ENCODE measurements around the gene TTC9. TPM values are rescaled to one million over a fixed set of nuclear protein-coding genes. Genes with fewer than 3 reads are reported as not detected.

Gene TTC9
- total and polyA plus RNA-seq, 2 experiments from 2014 or later, result 10.3 to 34.2 TPM

DNA sequence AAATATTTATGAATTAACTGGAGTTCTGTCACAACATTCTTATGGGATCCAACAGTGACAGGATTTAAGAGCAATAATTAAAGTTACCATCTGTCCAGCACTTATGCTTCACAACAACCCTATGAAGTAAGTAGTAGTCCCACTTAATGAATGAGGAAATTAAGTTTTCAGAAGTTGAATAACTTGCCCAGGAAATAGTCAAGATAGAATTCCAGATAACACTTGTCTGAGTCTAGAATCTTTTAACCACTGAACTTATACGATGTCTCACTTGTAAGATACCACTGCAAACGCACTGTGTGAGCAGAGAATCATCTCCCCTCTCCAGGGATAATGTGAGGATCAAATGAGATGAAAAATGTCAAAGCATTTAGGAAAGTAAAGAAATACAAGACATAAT is 3.3 kb upstream of the TTC9 start:
- ATAC-seq (no peak), DNase-seq (ENCODE audit: low spot score) (no peak)
- H4K20me1 ChIP-seq (replicated peaks; ENCODE audit: insufficient read depth), result no peaks in the 10 kb centered on the region
- H3K4me3 ChIP-seq, result no peak overlapping the region
- H3K27me3 ChIP-seq (ENCODE audit: insufficient read depth), result no peaks in the 10 kb centered on the region
- H3F3A ChIP-seq (replicated peaks; ENCODE audit: low read depth), result no peaks in the 10 kb centered on the region
- H3K27ac Mint-ChIP-seq, result no peak overlapping the region
- no peak overlapping the region for H3K27ac ChIP-seq (ENCODE audit: low read depth)
- peaks cover 21% of the 10 kb centered on the region for H3K4me1 ChIP-seq (ENCODE audit: insufficient read depth)
- no peak overlapping the region for H2AFZ ChIP-seq
- H3K9me3 Mint-ChIP-seq, result peaks cover 21% of the 10 kb centered on the region
- TF ChIP-seq JUNB (IDR thresholded peaks at IDR 0.05; ENCODE audit: unreplicated experiment) (no peak), EZH2 (IDR thresholded peaks at IDR 0.05; ENCODE audit: low read depth, unreplicated experiment) (no peak), POLR2AphosphoS5 (IDR thresholded peaks at IDR 0.05; ENCODE audit: low read depth) (no peak), ZNF114 (CRISPR knock-in tag; IDR thresholded peaks at IDR 0.05) (no peak), STAT1 (IDR thresholded peaks at IDR 0.05; ENCODE audit: unreplicated experiment) (no peak), ZNF331 (CRISPR knock-in tag; IDR thresholded peaks at IDR 0.05; ENCODE audit: low read depth) (no peak), EZH2phosphoT487 (IDR thresholded peaks at IDR 0.05; ENCODE audit: unreplicated experiment) (no peak), CREB1 (CRISPR knock-in tag; IDR thresholded peaks at IDR 0.05; ENCODE audit: low read depth) (no peak), NANOG (IDR thresholded peaks at IDR 0.05; ENCODE audit: borderline replicate concordance) (no peak)
- TF ChIP-seq, protein P1, sequence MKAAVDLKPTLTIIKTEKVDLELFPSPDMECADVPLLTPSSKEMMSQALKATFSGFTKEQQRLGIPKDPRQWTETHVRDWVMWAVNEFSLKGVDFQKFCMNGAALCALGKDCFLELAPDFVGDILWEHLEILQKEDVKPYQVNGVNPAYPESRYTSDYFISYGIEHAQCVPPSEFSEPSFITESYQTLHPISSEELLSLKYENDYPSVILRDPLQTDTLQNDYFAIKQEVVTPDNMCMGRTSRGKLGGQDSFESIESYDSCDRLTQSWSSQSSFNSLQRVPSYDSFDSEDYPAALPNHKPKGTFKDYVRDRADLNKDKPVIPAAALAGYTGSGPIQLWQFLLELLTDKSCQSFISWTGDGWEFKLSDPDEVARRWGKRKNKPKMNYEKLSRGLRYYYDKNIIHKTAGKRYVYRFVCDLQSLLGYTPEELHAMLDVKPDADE (IDR thresholded peaks at IDR 0.05), result no peak
- TF ChIP-seq, protein P2, sequence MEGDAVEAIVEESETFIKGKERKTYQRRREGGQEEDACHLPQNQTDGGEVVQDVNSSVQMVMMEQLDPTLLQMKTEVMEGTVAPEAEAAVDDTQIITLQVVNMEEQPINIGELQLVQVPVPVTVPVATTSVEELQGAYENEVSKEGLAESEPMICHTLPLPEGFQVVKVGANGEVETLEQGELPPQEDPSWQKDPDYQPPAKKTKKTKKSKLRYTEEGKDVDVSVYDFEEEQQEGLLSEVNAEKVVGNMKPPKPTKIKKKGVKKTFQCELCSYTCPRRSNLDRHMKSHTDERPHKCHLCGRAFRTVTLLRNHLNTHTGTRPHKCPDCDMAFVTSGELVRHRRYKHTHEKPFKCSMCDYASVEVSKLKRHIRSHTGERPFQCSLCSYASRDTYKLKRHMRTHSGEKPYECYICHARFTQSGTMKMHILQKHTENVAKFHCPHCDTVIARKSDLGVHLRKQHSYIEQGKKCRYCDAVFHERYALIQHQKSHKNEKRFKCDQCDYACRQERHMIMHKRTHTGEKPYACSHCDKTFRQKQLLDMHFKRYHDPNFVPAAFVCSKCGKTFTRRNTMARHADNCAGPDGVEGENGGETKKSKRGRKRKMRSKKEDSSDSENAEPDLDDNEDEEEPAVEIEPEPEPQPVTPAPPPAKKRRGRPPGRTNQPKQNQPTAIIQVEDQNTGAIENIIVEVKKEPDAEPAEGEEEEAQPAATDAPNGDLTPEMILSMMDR (conservative IDR thresholded peaks at IDR 0.05; ENCODE audit: low read depth in 2 of 2), result no peak
- TF ChIP-seq, protein P3, sequence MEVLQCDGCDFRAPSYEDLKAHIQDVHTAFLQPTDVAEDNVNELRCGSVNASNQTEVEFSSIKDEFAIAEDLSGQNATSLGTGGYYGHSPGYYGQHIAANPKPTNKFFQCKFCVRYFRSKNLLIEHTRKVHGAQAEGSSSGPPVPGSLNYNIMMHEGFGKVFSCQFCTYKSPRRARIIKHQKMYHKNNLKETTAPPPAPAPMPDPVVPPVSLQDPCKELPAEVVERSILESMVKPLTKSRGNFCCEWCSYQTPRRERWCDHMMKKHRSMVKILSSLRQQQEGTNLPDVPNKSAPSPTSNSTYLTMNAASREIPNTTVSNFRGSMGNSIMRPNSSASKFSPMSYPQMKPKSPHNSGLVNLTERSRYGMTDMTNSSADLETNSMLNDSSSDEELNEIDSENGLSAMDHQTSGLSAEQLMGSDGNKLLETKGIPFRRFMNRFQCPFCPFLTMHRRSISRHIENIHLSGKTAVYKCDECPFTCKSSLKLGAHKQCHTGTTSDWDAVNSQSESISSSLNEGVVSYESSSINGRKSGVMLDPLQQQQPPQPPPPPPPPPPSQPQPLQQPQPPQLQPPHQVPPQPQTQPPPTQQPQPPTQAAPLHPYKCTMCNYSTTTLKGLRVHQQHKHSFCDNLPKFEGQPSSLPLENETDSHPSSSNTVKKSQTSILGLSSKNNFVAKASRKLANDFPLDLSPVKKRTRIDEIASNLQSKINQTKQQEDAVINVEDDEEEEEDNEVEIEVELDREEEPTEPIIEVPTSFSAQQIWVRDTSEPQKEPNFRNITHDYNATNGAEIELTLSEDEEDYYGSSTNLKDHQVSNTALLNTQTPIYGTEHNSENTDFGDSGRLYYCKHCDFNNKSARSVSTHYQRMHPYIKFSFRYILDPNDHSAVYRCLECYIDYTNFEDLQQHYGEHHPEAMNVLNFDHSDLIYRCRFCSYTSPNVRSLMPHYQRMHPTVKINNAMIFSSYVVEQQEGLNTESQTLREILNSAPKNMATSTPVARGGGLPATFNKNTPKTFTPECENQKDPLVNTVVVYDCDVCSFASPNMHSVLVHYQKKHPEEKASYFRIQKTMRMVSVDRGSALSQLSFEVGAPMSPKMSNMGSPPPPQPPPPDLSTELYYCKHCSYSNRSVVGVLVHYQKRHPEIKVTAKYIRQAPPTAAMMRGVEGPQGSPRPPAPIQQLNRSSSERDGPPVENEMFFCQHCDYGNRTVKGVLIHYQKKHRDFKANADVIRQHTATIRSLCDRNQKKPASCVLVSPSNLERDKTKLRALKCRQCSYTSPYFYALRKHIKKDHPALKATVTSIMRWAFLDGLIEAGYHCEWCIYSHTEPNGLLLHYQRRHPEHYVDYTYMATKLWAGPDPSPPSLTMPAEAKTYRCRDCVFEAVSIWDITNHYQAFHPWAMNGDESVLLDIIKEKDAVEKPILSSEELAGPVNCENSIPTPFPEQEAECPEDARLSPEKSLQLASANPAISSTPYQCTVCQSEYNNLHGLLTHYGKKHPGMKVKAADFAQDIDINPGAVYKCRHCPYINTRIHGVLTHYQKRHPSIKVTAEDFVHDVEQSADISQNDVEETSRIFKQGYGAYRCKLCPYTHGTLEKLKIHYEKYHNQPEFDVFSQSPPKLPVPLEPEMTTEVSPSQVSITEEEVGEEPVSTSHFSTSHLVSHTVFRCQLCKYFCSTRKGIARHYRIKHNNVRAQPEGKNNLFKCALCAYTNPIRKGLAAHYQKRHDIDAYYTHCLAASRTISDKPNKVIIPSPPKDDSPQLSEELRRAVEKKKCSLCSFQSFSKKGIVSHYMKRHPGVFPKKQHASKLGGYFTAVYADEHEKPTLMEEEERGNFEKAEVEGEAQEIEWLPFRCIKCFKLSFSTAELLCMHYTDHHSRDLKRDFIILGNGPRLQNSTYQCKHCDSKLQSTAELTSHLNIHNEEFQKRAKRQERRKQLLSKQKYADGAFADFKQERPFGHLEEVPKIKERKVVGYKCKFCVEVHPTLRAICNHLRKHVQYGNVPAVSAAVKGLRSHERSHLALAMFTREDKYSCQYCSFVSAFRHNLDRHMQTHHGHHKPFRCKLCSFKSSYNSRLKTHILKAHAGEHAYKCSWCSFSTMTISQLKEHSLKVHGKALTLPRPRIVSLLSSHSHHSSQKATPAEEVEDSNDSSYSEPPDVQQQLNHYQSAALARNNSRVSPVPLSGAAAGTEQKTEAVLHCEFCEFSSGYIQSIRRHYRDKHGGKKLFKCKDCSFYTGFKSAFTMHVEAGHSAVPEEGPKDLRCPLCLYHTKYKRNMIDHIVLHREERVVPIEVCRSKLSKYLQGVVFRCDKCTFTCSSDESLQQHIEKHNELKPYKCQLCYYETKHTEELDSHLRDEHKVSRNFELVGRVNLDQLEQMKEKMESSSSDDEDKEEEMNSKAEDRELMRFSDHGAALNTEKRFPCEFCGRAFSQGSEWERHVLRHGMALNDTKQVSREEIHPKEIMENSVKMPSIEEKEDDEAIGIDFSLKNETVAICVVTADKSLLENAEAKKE (CRISPR knock-in tag; IDR thresholded peaks at IDR 0.05), result no peak
- TF ChIP-seq, protein P4, sequence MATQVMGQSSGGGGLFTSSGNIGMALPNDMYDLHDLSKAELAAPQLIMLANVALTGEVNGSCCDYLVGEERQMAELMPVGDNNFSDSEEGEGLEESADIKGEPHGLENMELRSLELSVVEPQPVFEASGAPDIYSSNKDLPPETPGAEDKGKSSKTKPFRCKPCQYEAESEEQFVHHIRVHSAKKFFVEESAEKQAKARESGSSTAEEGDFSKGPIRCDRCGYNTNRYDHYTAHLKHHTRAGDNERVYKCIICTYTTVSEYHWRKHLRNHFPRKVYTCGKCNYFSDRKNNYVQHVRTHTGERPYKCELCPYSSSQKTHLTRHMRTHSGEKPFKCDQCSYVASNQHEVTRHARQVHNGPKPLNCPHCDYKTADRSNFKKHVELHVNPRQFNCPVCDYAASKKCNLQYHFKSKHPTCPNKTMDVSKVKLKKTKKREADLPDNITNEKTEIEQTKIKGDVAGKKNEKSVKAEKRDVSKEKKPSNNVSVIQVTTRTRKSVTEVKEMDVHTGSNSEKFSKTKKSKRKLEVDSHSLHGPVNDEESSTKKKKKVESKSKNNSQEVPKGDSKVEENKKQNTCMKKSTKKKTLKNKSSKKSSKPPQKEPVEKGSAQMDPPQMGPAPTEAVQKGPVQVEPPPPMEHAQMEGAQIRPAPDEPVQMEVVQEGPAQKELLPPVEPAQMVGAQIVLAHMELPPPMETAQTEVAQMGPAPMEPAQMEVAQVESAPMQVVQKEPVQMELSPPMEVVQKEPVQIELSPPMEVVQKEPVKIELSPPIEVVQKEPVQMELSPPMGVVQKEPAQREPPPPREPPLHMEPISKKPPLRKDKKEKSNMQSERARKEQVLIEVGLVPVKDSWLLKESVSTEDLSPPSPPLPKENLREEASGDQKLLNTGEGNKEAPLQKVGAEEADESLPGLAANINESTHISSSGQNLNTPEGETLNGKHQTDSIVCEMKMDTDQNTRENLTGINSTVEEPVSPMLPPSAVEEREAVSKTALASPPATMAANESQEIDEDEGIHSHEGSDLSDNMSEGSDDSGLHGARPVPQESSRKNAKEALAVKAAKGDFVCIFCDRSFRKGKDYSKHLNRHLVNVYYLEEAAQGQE (IDR thresholded peaks at IDR 0.05; ENCODE audit: unreplicated experiment), result no peak
- H3K79me2 ChIP-seq (replicated peaks; ENCODE audit: insufficient read depth), result peaks cover 41% of the 10 kb centered on the region
- no peak overlapping the region for H3K4me2 ChIP-seq
- no peaks in the 10 kb centered on the region; the same call in 1 of the 2 replicates for H3K9me2 ChIP-seq (ENCODE audit: insufficient read depth)
- H3K36me3 Mint-ChIP-seq (ENCODE audit: low read depth), result peaks cover 27% of the 10 kb centered on the region
- H3K27me3 Mint-ChIP-seq (ENCODE audit: insufficient read depth, low read depth, poor library complexity), result peaks cover 8% of the 10 kb centered on the region
- peaks cover 19% of the 10 kb centered on the region for H3K4me1 Mint-ChIP-seq
- no peak overlapping the region for H3K4me3 Mint-ChIP-seq
- peaks cover 5% of the 10 kb centered on the region; the same call in 1 of the 2 replicates for H3K36me3 ChIP-seq (ENCODE audit: insufficient read depth)
